OCI-LY1 (cell line): Measurements from ENCODE around the gene POLR3A.

Source experiments
- H2AFZ ChIP-seq: fragments of 200-600 bp; sonication (generic), shearing (Covaris generic); 2 replicates; pipeline ENCODE4 v1.6.0; 2014; ENCODE audit warnings: antibody characterized with exemption, mild to moderate bottlenecking, low read length
- H3F3A ChIP-seq: fragments of 200-600 bp; sonication (generic), shearing (Covaris generic); 2 replicates; pipeline ENCODE4 v1.6.0; 2014; ENCODE audit warnings: mild to moderate bottlenecking, antibody characterized with exemption, low read length, moderate library complexity; ENCODE audit not compliant: insufficient read depth
- H3K27ac ChIP-seq: fragments of 200-600 bp; sonication (generic); 2 replicates; pipeline ENCODE4 v1.5.1; 2014; ENCODE audit warnings: low read length, mixed run types, mild to moderate bottlenecking, low read depth; ENCODE audit not compliant: poor library complexity, severe bottlenecking
- H3K27me3 ChIP-seq: fragments of 200-600 bp; sonication (generic); 2 replicates; pipeline ENCODE4 v1.6.0; 2014; ENCODE audit warnings: antibody characterized with exemption, mild to moderate bottlenecking, low read length, moderate library complexity; ENCODE audit not compliant: insufficient read depth
- H3K36me3 ChIP-seq: fragments of 200-600 bp; sonication (generic); 2 replicates; pipeline ENCODE4 v1.6.1; 2014; ENCODE audit warnings: mild to moderate bottlenecking, antibody characterized with exemption, low read length, moderate library complexity, mixed read lengths; ENCODE audit not compliant: insufficient read depth
- H3K4me1 ChIP-seq: fragments of 200-600 bp; sonication (generic); 2 replicates; pipeline ENCODE4 v1.5.1; 2014; ENCODE audit warnings: mild to moderate bottlenecking, low read length, moderate library complexity; ENCODE audit not compliant: insufficient read depth, severe bottlenecking
- H3K4me2 ChIP-seq: fragments of 200-600 bp; sonication (generic), shearing (Covaris generic); 2 replicates; pipeline ENCODE4 v1.6.1; 2014; ENCODE audit warnings: low read length
- H3K4me3 ChIP-seq: fragments of 200-600 bp; sonication (generic); 2 replicates; pipeline ENCODE4 v1.5.1; 2014; ENCODE audit warnings: low read length, low read depth, mild to moderate bottlenecking, mixed read lengths; ENCODE audit not compliant: poor library complexity, severe bottlenecking
- H3K79me2 ChIP-seq: fragments of 200-600 bp; shearing (Covaris generic); 2 replicates; pipeline ENCODE4 v1.6.1; 2016; ENCODE audit warnings: mixed run types, low read length, mixed read lengths; ENCODE audit not compliant: insufficient read depth
- H3K9ac ChIP-seq: fragments of 200-600 bp; sonication (generic), shearing (Covaris generic); 2 replicates; pipeline ENCODE4 v1.6.1; 2014; ENCODE audit warnings: mild to moderate bottlenecking, low read length, mixed read lengths
- H3K9me2 ChIP-seq: fragments of 200-600 bp; sonication (generic), shearing (Covaris generic); 2 replicates; pipeline ENCODE4 v1.6.1; 2014; ENCODE audit warnings: low read depth, mild to moderate bottlenecking, low read length, mixed read lengths
- H3K9me3 ChIP-seq: fragments of 200-600 bp; shearing (Covaris generic); 2 replicates; pipeline ENCODE4 v1.6.1; 2014; ENCODE audit warnings: low read length, mixed read lengths
- H4K20me1 ChIP-seq: fragments of 200-600 bp; sonication (generic), shearing (Covaris generic); 2 replicates; pipeline ENCODE4 v1.6.0; 2016; ENCODE audit warnings: mild to moderate bottlenecking, low read length; ENCODE audit not compliant: insufficient read depth
- EZH2 ChIP-seq: fragments of 200-600 bp; sonication (generic), shearing (Covaris generic); IDR thresholded peaks from 2 replicates; pipeline ENCODE4 v1.8.0; 2017; ENCODE audit warnings: borderline replicate concordance, mixed run types, mild to moderate bottlenecking, antibody characterized with exemption, low read length, moderate library complexity, mixed read lengths
- TF ChIP-seq, protein P1 (sequence below): fragments of 200-600 bp; sonication (generic), shearing (Covaris generic); IDR thresholded peaks from 2 replicates; pipeline ENCODE4 v1.5.1; 2017; ENCODE audit warnings: mild to moderate bottlenecking, antibody characterized with exemption, low read length, moderate library complexity, mixed read lengths

POLR3A gene

DNA sequence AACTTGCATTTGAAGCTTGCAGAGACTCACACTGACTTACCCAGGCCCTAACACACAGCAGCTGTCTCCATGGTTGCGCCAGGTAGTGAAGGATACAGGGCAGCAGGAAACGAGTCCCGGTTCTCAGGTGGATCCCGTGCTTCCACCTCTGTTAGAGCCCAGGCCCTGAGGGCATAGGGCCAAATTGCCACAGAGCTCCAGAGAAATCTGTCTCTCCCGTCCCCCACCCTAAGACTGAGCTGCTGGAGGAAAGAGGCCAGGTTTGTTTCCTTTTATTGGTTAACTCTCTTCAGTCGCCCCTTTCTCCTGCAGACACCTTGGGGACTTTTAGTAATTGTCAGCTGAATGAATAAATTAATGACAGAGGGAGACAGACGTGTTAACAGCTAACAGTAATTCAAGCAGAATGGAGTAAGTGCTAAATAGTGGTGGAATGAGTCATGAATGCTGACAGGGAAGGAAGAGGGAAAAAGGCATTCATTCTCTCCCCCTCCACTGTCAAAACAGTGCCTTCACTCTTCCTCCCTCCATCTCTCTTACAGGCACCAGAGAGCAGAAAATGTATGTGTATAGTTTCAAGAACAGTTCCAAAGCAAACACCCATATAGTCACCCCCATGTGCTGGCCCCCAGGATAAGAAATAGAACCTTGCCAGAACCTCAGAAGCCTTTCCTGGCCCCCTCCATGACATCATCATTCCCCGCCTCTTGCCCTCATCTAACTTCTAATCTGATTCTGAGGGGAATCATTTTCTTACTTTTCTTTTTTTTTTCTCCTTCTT is 86.0 kb downstream of the POLR3A start:
- H3F3A ChIP-seq, result no peaks in the 10 kb centered on the region
- no peaks in the 10 kb centered on the region for H3K4me1 ChIP-seq
- no peaks in the 10 kb centered on the region for H3K36me3 ChIP-seq
- H3K9me3 ChIP-seq, result no peaks in the 10 kb centered on the region
- H3K79me2 ChIP-seq, result no peaks in the 10 kb centered on the region
- TF ChIP-seq, protein P1, sequence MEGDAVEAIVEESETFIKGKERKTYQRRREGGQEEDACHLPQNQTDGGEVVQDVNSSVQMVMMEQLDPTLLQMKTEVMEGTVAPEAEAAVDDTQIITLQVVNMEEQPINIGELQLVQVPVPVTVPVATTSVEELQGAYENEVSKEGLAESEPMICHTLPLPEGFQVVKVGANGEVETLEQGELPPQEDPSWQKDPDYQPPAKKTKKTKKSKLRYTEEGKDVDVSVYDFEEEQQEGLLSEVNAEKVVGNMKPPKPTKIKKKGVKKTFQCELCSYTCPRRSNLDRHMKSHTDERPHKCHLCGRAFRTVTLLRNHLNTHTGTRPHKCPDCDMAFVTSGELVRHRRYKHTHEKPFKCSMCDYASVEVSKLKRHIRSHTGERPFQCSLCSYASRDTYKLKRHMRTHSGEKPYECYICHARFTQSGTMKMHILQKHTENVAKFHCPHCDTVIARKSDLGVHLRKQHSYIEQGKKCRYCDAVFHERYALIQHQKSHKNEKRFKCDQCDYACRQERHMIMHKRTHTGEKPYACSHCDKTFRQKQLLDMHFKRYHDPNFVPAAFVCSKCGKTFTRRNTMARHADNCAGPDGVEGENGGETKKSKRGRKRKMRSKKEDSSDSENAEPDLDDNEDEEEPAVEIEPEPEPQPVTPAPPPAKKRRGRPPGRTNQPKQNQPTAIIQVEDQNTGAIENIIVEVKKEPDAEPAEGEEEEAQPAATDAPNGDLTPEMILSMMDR, result no peak
- TF ChIP-seq EZH2, result no peak
- no peak overlapping the region for H2AFZ ChIP-seq
- H3K4me2 ChIP-seq, result no peak overlapping the region
- H4K20me1 ChIP-seq, result no peaks in the 10 kb centered on the region
- no peak overlapping the region for H3K4me3 ChIP-seq
- no peaks in the 10 kb centered on the region for H3K27me3 ChIP-seq
- H3K27ac ChIP-seq, result no peak overlapping the region
- no peak overlapping the region for H3K9ac ChIP-seq
- H3K9me2 ChIP-seq, result no peaks in the 10 kb centered on the region

DNA sequence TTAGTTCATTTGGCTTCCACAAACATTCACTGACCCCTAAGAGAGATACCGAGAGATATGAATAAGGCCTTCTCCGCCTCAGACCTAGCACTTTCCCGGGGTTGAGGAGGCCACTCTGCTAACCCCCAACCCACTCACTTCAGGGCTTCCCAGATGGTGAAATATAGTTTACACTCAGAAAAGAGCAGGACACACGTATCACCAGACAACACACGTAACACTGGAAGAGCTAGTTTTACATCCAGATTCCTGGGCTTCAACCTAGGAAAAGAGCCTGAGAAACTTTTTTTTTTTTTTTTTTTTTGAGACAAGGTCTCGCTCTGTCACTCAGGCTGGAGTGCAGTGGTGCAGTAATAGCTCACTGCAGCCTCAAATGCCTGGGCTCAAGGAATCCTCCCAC is 87.5 kb downstream of the POLR3A start:
- Histone ChIP-seq H3K27me3 (no peaks in the 10 kb centered on the region), H3K9ac (no peak overlapping the region), H3K4me1 (no peaks in the 10 kb centered on the region), H3K79me2 (no peaks in the 10 kb centered on the region), H3F3A (no peaks in the 10 kb centered on the region), H3K4me3 (no peak overlapping the region), H4K20me1 (no peaks in the 10 kb centered on the region), H3K9me3 (no peaks in the 10 kb centered on the region), H3K9me2 (no peaks in the 10 kb centered on the region), H3K36me3 (no peaks in the 10 kb centered on the region), H3K4me2 (no peak overlapping the region), H2AFZ (no peak overlapping the region), H3K27ac (no peak overlapping the region)
- no peak for TF ChIP-seq EZH2
- TF ChIP-seq, protein P1, result no peak

DNA sequence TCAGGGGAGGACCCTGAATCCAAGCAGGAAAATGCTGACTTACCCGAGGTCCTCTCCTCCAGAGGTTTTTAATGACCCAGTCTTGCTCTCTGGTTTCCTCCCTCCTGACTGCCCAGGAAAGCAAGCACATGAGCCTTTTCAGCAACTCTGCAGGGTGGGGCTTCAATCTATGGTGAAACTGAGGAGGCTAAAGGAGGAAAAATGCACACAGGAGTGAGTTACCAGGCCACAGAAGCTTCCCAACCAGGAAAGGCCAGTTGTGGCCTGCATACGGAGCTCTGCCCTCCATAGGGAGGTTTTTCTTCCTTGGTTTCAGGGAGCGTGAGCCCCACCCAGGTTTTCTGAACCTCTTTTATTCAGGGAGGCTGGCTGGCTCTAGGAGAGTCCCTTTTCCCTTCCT is 88.7 kb downstream of the POLR3A start:
- Histone ChIP-seq H3K27me3 (no peaks in the 10 kb centered on the region), H3K9me2 (no peaks in the 10 kb centered on the region), H4K20me1 (no peaks in the 10 kb centered on the region), H3K4me2 (no peak overlapping the region), H3K9me3 (no peaks in the 10 kb centered on the region), H2AFZ (no peak overlapping the region), H3K9ac (no peak overlapping the region), H3K36me3 (no peaks in the 10 kb centered on the region), H3K4me1 (no peaks in the 10 kb centered on the region), H3K27ac (no peak overlapping the region), H3K4me3 (no peak overlapping the region), H3K79me2 (no peaks in the 10 kb centered on the region), H3F3A (no peaks in the 10 kb centered on the region)
- TF ChIP-seq EZH2, result no peak
- TF ChIP-seq, protein P1, result no peak
